NOMO-1 (cell line): ENCODE measurements around the gene RADIL.
"Not testable (repeated sequence)": the region's sequence is repeated elsewhere in the genome, so short reads cannot be mapped to it uniquely, and the experiment has no call there.

ENCODE experiments used
- DNase-seq, 2 experiments: peaks; one replicate each; lab custom pipeline; 2025; ENCODE audit not compliant: unreplicated experiment in 2 of 2; lab: John Stamatoyannopoulos, UW

The RADIL gene

DNA sequence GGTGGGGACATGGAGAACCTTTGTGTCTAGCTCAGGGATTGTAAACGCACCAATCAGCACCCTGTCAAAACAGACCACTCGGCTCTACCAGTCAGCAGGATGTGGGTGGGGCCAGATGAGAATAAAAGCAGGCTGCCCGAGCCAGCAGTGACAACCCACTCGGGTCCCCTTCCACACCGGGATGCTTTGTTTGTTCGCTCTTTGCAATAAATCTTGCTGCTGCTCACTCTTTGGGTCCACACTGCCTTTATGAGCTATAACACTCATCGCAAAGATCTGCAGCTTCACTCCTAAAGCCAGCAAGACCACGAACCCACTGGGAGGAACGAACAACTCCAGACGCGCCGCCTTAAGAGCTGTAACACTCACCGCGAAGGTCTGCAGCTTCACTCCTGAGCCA is 89.3 kb downstream of the RADIL start:
- not testable (repeated sequence) for DNase-seq

- DNase-seq: not testable (repeated sequence)
Measured at GRCh38 chr7:4793385-4793993, 90.0 kb downstream of the RADIL start.

- no peak for DNase-seq
Measured at GRCh38 chr7:4792537-4793126, 90.9 kb downstream of the RADIL start.

GRCh38 chr7:4791738-4792536 is 91.6 kb downstream of the RADIL start:
- DNase-seq: no peak

DNA sequence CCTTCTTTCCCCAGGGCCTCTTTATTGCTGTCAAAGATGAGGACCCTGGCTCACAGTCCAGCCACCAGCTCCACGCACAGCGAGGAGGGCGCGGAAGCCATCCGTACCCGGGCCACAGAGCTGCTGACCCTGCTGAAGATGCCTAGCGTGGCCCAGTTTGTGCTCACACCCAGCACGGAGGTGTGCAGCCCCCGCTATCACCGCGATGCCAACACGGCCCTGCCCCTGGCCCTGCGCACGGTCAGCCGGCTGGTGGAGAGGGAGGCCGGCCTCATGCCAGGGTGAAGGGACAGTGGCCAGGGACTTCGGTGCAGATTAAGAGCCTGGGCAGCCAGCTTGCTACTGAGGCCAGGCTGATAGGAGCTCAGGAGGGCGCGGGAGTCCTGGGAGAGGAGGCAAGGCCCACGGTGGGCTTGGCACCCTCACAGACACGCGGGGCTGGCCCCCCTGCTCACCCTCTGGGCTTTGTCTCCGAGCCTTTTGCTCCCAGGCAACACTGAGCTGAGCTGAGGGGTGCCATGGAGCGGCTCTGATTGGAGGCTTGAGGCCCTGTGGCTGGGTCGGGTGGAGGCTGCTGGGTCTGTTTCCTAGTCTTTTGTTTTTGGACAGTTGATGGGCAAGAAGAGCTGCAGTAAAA is 92.3 kb downstream of the RADIL start:
- no peak for DNase-seq

DNA sequence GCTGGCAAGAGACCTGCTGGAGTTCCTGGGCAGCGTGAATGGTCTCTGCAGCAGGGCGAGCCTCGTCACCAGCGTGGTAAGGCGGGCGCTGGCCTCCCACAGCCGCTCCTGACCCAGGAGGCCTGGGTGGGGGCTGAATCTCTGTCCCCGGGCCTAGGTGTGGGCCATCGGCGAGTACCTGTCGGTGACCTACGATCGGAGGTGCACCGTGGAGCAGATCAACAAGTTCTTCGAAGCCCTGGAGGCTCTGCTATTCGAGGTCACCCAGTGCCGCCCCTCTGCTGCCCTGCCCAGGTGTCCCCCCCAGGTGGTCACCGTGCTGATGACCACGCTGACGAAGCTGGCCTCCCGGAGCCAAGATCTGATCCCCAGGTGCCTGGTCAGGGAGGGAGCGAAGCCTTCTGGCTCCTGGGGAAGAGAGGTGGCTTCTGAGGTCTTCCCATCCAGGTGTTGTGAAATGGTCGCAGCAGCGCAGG is 93.0 kb downstream of the RADIL start:
- no peak for DNase-seq

DNA sequence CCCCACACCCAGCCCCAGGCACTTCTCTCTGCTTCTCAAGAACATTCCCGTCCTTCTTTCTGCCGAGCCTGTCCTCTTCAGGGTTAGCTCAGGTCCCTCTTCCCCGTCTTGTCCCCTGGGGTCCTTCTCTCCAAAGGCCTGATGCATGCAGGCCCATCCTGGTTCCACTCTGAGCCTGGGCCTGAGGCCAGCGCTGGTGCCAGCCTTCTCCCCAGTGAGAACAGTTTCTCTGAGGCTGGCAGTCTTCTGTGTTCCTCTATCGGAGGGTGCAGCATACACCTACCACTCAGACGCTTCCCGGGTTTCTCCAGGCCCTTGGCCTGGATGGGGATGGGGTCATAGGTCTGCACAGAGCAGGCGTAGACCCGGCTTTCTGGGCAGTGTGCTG is 93.4 kb downstream of the RADIL start:
- DNase-seq: no peak

DNA sequence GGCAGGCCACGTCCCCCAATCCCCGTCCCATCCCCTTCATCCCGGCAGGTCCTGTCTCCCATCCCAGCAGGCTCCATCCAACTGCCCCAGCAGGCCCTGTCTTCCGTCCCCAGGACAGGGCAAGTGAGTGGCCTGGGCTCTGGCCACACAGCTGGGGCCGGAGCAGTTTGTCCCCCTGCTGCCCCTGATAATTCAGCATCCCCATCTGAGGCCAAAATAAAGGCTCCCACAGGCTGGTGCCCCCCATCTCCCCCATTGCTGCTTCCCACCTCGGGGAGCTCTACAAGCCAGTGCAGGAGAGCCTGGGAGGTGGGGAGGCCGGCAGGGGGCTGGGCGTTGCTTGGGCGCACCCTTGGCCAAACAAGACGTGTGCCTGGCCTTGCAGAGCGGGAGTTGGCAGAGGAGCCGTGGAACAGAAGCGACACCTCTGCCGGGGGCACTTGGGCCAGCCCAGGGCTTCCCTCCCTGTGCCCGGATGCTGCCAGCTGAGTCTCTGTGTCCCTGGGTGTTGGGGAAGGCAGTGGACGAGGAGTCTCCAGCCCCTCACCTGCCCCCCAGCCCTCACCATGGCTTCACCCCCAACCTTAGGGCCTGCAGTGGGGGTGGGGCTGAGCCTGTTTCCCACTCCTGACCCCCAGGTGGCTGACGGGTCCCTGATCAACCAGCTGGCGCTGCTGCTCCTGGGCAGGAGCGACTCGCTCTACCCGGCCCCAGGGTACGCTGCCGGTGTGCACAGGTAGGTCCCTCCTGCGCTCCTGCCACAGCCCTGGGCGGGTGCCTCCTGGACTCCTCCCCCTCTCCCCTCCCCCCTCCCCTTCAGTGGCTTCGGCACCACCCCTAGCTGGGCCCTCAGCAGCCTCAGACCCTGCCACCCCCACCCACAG is 94.1 kb downstream of the RADIL start:
- no peak for DNase-seq

DNA sequence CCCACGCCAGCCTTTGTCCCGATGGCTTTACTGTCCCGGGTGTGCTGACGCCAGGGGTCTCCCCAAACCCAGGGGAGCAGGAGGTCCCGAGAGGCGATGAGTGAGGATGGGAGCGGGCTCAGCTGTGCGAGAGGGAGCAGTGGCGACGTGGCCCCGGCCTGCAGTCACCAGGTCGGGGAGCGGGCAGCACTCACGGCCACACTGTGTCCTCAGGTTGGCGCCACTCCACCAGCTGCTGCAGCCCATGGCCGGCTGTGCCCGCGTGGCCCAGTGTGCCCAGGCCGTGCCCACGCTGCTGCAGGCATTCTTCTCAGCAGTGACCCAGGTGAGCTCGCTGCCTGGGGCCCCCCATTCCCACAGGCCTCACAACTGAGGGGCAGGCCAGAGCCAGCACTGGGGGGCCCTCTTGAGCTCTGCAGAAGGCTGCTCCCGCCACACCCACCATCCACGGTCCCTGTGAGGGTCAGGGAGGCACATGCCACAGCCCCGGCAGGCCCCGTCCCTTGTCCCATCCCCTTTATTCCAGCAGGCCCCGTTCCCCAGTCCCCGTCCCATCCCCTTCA is 94.8 kb downstream of the RADIL start:
- DNase-seq: no peak

DNA sequence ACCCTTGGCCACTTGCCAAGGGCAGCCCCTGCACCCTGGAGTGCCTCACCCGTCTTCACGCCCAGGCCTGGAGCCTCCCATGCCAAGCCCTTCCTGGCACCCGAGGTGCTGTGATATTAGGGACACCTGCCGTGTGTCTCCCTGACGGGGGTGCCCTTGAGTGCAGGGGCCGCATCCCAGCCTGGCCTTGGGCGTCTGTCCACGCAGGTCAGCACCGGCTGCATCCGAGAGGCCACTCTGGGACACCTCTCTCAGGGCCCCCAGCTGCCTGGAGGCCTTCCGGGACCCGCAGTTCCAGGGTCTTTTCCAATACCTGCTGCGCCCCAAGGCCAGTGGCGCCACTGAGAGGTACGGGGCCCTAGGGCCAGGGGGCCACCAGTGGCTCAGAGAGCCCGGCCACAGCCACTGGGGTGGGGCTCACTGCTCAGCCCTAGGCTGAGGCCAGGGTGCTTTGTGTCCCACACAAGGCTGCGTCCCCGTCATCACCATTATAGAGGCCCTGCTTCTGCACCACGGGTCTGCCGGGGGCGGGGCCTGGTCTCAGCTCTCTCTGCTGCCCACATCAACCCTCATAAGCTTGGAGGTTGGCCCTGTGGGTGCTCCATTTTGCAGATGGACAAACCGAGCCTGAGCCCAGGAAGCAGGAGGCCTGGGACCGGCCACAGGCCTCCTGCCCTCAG is 95.4 kb downstream of the RADIL start:
- DNase-seq: no peak

- no peak for DNase-seq
Measured at GRCh38 chr7:4787541-4787940, 96.0 kb downstream of the RADIL start.

DNA sequence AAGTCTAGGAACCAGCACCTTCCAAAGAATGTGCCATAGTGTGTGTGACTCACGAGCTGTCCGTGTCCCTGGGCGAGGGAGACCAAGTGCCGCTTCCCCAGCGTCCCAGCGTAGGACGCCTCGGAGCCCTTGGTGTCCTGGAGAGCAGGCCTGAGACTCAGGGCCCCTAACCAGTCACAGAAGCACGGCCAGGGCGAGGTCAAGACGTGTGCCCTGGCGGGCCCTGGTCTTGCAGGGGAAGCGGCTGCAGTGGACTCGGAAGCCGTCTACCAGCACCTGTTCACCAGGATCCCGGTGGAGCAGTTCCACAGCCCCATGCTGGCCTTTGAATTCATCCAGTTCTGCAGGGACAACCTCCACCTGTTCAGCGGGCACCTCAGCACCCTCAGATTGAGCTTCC is 97.5 kb downstream of the RADIL start:
- DNase-seq: no peak

DNA sequence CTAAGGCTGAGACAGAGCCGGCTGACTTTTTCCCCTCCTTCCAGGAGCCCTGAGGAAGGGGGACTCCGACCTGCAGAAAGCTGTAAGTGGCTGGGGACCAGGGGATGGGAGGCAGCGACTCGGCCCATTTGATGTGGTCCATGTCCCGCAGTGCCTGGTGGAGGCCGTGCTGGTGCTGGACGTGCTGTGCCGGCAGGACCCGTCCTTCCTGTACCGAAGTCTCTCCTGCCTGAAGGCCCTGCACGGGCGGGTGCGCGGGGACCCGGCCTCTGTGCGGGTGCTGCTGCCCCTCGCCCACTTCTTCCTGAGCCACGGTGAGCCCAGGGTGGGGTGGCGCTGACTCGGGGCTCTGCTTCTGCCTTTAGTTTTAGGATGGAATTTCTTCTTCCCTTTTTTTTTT is 98.1 kb downstream of the RADIL start:
- DNase-seq: no peak

GRCh38 chr7:4784799-4785198 is 98.7 kb downstream of the RADIL start:
- DNase-seq: no peak

GRCh38 chr7:4783762-4784351 is 99.7 kb downstream of the RADIL start:
- DNase-seq: no peak

GRCh38 chr7:4783292-4783652 is 100.2 kb downstream of the RADIL start:
- DNase-seq: no peak

GRCh38 chr7:4782333-4783291 is 100.9 kb downstream of the RADIL start:
- DNase-seq: no peak

- DNase-seq: no peak
Measured at GRCh38 chr7:4781366-4782069, 102.0 kb downstream of the RADIL start.
